NCI-H2227 (cell line): ENCODE results near the gene OSBPL2.

ENCODE experiments used
- DNase-seq: peaks from one replicate; lab custom pipeline; 2025; ENCODE audit not compliant: unreplicated experiment; lab: John Stamatoyannopoulos, UW

Gene OSBPL2

GRCh38 chr20:62281161-62281933, 43.0 kb downstream of the OSBPL2 start:
- no peak for DNase-seq

- DNase-seq, result no peak
These were observed 43.8 kb downstream of the OSBPL2 start for GRCh38 chr20:62282103-62282502.

GRCh38 chr20:62282877-62283503, 44.7 kb downstream of the OSBPL2 start:
- no peak for DNase-seq

- DNase-seq, result no peak
These were observed 46.1 kb downstream of the OSBPL2 start for GRCh38 chr20:62284448-62284847.

- no peak for DNase-seq
These were observed 46.8 kb downstream of the OSBPL2 start for GRCh38 chr20:62285151-62285550.

- DNase-seq, result no peak
These were observed 47.4 kb downstream of the OSBPL2 start for GRCh38 chr20:62285722-62286121.

GRCh38 chr20:62286493-62287064, 48.3 kb downstream of the OSBPL2 start:
- DNase-seq, result no peak

GRCh38 chr20:62287129-62287528, 48.8 kb downstream of the OSBPL2 start:
- no peak for DNase-seq

GRCh38 chr20:62287759-62288534, 49.6 kb downstream of the OSBPL2 start:
- DNase-seq, result no peak

- no peak for DNase-seq
These were observed 50.3 kb downstream of the OSBPL2 start for GRCh38 chr20:62288535-62289105.

GRCh38 chr20:62289131-62289530, 50.8 kb downstream of the OSBPL2 start:
- DNase-seq, result no peak

GRCh38 chr20:62289898-62290297, 51.6 kb downstream of the OSBPL2 start:
- DNase-seq, result no peak

- DNase-seq, result no peak
These were observed 53.1 kb downstream of the OSBPL2 start for GRCh38 chr20:62291251-62292066.

GRCh38 chr20:62292108-62292507, 53.8 kb downstream of the OSBPL2 start:
- no peak for DNase-seq

GRCh38 chr20:62293111-62293784, 54.9 kb downstream of the OSBPL2 start:
- no peak for DNase-seq

GRCh38 chr20:62293946-62294345, 55.6 kb downstream of the OSBPL2 start:
- DNase-seq, result no peak

- DNase-seq, result no peak
These were observed 56.2 kb downstream of the OSBPL2 start for GRCh38 chr20:62294516-62294915.

- DNase-seq, result no peak
These were observed 58.6 kb downstream of the OSBPL2 start for GRCh38 chr20:62296724-62297448.
